Amniotic epithelial cell (primary cell): ENCODE results near the gene SF3B6.

Source experiments
- DNase-seq: peaks from one replicate; pipeline ENCODE4 v3.0.0-alpha.2; 2010; ENCODE audit warnings: low read depth

The SF3B6 gene

GRCh38 chr2:24018241-24018640 lies 57.9 kb downstream of the SF3B6 start:
- no peak for DNase-seq

- DNase-seq: no peak
Measured at GRCh38 chr2:24017711-24018110, 58.4 kb downstream of the SF3B6 start.
